SH-SY5Y (cell line): Measurements from ENCODE around the gene MRPS18B.

Experiments
- GATA2 ChIP-seq: IDR thresholded peaks from 2 replicates; pipeline ENCODE4 v1.6.1; 2011; ENCODE audit warnings: mild to moderate bottlenecking, low read depth, low read length
- GATA3 ChIP-seq: IDR thresholded peaks from 2 replicates; pipeline ENCODE4 v1.6.1; 2011; ENCODE audit warnings: low read depth, mild to moderate bottlenecking, low read length, moderate library complexity

- TF ChIP-seq GATA2 (no peak), GATA3 (no peak)
Measured at GRCh38 chr6:30612687-30613248, 4.9 kb upstream of the MRPS18B start.
